ENCODE measurements around the gene KLHL15.

KLHL15 gene

DNA sequence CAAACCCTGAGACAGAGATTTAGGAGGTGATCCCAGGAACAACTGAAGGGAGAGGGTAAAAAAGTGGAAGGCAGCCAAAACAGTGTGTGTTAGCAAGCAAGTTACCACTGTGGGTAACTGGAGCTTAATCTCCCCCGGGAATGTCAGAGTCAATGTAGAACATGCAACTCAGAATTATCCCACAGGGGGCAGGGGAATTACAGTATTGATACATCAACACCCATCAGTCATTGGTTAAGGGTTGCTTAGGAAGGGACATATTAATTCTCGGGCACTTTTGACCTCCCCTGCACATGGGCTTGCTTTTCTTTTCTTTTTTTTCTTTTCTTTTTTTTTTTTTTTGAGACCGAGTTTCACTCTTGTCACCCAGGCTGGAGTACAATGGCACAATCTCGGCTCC lies 89.9 kb downstream of the KLHL15 start:
- TF ChIP-seq, protein P1, sequence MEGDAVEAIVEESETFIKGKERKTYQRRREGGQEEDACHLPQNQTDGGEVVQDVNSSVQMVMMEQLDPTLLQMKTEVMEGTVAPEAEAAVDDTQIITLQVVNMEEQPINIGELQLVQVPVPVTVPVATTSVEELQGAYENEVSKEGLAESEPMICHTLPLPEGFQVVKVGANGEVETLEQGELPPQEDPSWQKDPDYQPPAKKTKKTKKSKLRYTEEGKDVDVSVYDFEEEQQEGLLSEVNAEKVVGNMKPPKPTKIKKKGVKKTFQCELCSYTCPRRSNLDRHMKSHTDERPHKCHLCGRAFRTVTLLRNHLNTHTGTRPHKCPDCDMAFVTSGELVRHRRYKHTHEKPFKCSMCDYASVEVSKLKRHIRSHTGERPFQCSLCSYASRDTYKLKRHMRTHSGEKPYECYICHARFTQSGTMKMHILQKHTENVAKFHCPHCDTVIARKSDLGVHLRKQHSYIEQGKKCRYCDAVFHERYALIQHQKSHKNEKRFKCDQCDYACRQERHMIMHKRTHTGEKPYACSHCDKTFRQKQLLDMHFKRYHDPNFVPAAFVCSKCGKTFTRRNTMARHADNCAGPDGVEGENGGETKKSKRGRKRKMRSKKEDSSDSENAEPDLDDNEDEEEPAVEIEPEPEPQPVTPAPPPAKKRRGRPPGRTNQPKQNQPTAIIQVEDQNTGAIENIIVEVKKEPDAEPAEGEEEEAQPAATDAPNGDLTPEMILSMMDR (IDR thresholded peaks at IDR 0.05; ENCODE audit: insufficient read depth, low read length, poor library complexity, severe bottlenecking), result no peak
- no peak for DNase-seq (ENCODE audit: extremely low read depth, insufficient read length)
- Histone ChIP-seq H3K27me3 (replicated peaks; ENCODE audit: control insufficient read depth, insufficient read depth, low read length) (no peaks in the 10 kb centered on the region), H3K4me3 (replicated peaks; ENCODE audit: low read depth, low read length) (no peak overlapping the region), H3K36me3 (ENCODE audit: control insufficient read depth, insufficient read depth, low read length) (no peaks in the 10 kb centered on the region)

DNA sequence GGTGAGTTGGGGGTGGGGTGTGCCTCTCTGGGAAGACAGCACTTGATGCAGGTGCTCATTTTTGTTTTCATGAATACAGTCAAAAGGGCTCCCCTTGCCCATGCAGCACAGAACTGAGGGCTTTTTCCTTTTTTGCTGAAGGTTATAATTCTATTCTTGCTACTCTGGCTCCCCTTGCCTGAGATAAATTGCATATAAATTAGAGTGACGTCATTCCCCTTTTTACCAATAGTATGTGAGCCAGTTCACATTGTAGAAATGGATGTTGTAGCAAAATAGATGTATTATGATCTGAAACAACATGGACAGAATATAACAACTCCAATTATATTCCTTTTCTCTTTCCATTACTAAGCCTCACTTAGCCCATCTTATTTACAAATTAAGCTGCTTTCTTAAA lies 90.8 kb downstream of the KLHL15 start:
- TF ChIP-seq, protein P1 (IDR thresholded peaks at IDR 0.05; ENCODE audit: insufficient read depth, low read length, poor library complexity, severe bottlenecking), result no peak
- Histone ChIP-seq H3K4me3 (replicated peaks; ENCODE audit: low read depth, low read length) (no peak overlapping the region), H3K27me3 (replicated peaks; ENCODE audit: control insufficient read depth, insufficient read depth, low read length) (no peaks in the 10 kb centered on the region), H3K36me3 (ENCODE audit: control insufficient read depth, insufficient read depth, low read length) (no peaks in the 10 kb centered on the region)
- DNase-seq (ENCODE audit: extremely low read depth, insufficient read length), result no peak

DNA sequence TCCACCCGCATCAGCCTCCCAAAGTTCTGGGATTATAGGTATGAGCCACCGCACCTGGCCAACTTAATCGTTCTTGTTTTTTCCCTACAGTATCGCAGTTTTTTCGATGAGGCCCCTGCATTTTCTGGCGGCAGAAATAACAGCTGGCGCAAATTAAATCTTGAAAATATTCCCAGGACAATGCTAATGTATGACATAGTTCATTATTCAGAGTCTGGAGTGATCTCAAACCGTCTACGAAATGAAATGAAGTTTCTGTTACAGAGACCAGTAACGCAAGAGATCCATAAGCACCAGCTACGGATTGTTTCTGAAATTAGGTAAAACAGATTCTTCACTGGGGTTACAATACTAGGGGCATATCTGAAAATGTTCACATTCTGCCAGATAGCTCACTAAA lies 91.9 kb downstream of the KLHL15 start:
- no peak for DNase-seq (ENCODE audit: extremely low read depth, insufficient read length)
- Histone ChIP-seq H3K36me3 (ENCODE audit: control insufficient read depth, insufficient read depth, low read length) (no peaks in the 10 kb centered on the region), H3K27me3 (replicated peaks; ENCODE audit: control insufficient read depth, insufficient read depth, low read length) (no peaks in the 10 kb centered on the region), H3K4me3 (replicated peaks; ENCODE audit: low read depth, low read length) (no peak overlapping the region)
- TF ChIP-seq, protein P1 (IDR thresholded peaks at IDR 0.05; ENCODE audit: insufficient read depth, low read length, poor library complexity, severe bottlenecking), result no peak

All from GM06990 (cell line).